Measurements from ENCODE around the gene BLOC1S5. TPM values are rescaled to one million over a fixed set of nuclear protein-coding genes. Genes with fewer than 3 reads are reported as not detected.
A peak's percentile ranks its signal among the peaks of the same experiment; 100 is the strongest.

BLOC1S5 gene
- total and polyA plus RNA-seq, 7 donors, result 5.6 to 17.7 (median 7.6) TPM

GRCh38 chr6:8027965-8028651 lies 36.1 kb downstream of the BLOC1S5 start:
- no peak overlapping the region for H3K4me3 ChIP-seq
- no peak for DNase-seq
- no peak for TF ChIP-seq CTCF (IDR thresholded peaks at IDR 0.05)
- intact Hi-C loops (cut with DNase I), result no loop called here
- peak overlapping the region; percentile 49 for H3K27ac ChIP-seq
- no peaks in the 10 kb centered on the region for H3K9me3 ChIP-seq
- 26 to 48% (median 44%) methylated on average over 2 of the region's 2 CpGs for WGBS, 3 donors
- no peak for ATAC-seq
- H3K4me1 ChIP-seq, result peaks cover 16% of the 10 kb centered on the region
- no peaks in the 10 kb centered on the region for H3K36me3 ChIP-seq (ENCODE audit: insufficient read depth in 1 of 2, low read depth in 1 of 2)
- H3K27me3 ChIP-seq (ENCODE audit: insufficient read depth in 3 of 3, low read length in 2 of 3), result no peaks in the 10 kb centered on the region

DNA sequence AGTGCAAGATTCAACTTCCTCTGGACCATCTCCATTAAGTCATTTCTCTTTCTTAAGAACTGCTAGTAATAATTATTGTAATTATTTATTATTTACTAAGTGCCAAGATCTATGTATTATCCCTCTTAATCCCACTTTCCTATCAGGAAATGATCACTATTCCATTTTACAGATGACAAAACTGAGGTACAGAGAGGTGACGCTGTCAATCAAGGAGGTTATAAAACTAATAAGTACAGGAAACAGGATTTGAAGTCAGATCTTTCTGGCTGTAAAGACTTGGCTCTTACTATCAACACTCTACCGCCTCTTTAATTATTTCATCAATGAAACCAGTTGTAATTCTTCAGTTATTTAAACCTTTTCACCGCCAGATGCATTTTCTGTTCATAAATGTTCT lies 37.4 kb downstream of the BLOC1S5 start:
- no peak overlapping the region for H3K27ac ChIP-seq
- no peak for TF ChIP-seq CTCF (IDR thresholded peaks at IDR 0.05)
- H3K4me3 ChIP-seq, result no peak overlapping the region
- intact Hi-C loops (cut with DNase I), result no loop called here
- ATAC-seq, result no peak
- 79 to 100% (median 97%) methylated on average over 3 of the region's 3 CpGs for WGBS, 3 donors
- H3K27me3 ChIP-seq (ENCODE audit: insufficient read depth in 3 of 3, low read length in 2 of 3), result no peaks in the 10 kb centered on the region
- no peak for DNase-seq
- H3K4me1 ChIP-seq, result peaks cover 16% of the 10 kb centered on the region
- no peaks in the 10 kb centered on the region for H3K9me3 ChIP-seq
- H3K36me3 ChIP-seq (ENCODE audit: insufficient read depth in 1 of 2, low read depth in 1 of 2), result no peaks in the 10 kb centered on the region

DNA sequence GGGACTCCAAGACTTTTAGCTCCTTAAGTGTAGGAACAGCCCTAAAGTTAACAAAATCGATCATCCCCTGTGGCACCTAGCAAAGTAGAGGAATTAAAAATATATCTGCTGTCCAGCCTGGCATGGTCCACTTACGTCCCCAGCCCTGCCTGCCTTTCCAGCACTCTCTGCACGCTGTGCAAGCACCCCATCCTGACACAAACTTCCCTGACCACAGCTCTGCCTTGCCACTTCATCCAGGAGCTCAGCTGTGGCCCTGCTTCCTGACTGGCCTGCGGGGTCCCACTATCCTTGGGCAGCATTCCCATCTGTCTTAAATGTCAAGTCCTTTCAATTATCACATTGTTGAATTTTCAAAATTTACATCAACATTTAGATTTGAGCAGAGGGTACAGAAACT lies 39.0 kb downstream of the BLOC1S5 start:
- 83 to 90% (median 86%) methylated on average over 4 of the region's 4 CpGs for WGBS, 3 donors
- Histone ChIP-seq H3K4me1 (peaks cover 16% of the 10 kb centered on the region), H3K9me3 (no peaks in the 10 kb centered on the region), H3K27me3 (ENCODE audit: insufficient read depth in 3 of 3, low read length in 2 of 3) (no peaks in the 10 kb centered on the region), H3K27ac (no peak overlapping the region), H3K4me3 (no peak overlapping the region), H3K36me3 (ENCODE audit: insufficient read depth in 1 of 2, low read depth in 1 of 2) (no peaks in the 10 kb centered on the region)
- no peak for ATAC-seq
- DNase-seq, result no peak
- intact Hi-C loops (cut with DNase I), result no loop called here
- TF ChIP-seq CTCF (IDR thresholded peaks at IDR 0.05), result no peak

DNA sequence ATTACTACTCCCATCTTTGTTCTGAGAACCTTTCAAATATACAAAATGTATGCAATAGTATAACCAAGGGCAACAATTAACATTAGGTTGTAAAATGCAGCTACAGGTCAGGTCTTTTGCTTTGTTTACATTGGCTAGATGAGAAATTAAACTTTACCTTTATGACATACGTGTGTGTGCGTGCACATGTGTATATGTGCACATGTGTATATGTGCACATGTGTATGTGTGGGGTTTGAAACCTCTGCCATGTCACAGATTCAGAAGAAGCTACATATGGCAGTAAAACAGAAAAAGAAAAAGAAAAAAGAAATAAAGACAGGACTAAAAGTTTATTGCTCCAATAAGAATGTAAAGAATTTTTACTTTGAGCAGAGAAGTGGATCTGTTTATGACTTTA lies 40.6 kb downstream of the BLOC1S5 start:
- WGBS, 3 donors, result 95 to 100% (median 95%) methylated on average over 2 of the region's 2 CpGs
- ATAC-seq (no peak), DNase-seq (no peak)
- H3K9me3 ChIP-seq, result no peaks in the 10 kb centered on the region
- no peaks in the 10 kb centered on the region for H3K36me3 ChIP-seq (ENCODE audit: insufficient read depth in 1 of 2, low read depth in 1 of 2)
- H3K27ac ChIP-seq, result no peak overlapping the region
- H3K4me3 ChIP-seq, result no peak overlapping the region
- no peak for TF ChIP-seq CTCF (IDR thresholded peaks at IDR 0.05)
- H3K4me1 ChIP-seq, result peaks cover 4% of the 10 kb centered on the region
- intact Hi-C loops (cut with DNase I), result no loop called here
- no peaks in the 10 kb centered on the region for H3K27me3 ChIP-seq (ENCODE audit: insufficient read depth in 3 of 3, low read length in 2 of 3)

DNA sequence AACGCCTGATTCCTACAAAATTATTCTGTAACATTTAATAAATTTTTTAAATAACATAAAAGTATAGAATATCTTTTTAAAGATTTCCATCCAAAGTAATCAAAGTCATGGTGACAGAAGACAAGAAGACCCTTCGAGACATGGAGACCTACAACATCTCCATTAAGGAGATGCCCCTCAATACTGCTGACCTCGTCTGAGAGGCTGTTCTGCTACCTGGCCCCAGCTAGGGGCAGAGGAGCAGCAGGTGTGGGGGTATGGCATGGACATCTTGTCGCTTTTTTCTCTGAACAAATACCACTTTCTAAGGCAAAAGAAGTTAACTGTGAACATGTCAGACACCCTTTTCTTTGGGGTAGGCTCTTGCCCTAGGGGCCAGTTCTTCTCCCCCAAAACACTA lies 44.1 kb downstream of the BLOC1S5 start:
- ATAC-seq, result no peak
- WGBS, 3 donors, result 90 to 92% (median 92%) methylated on average over 4 of the region's 4 CpGs
- no peak for TF ChIP-seq CTCF (IDR thresholded peaks at IDR 0.05)

More for the DNA sequence above, 44.1 kb downstream of the BLOC1S5 start:
- H3K27ac ChIP-seq, result no peak overlapping the region
- no peaks in the 10 kb centered on the region for H3K27me3 ChIP-seq (ENCODE audit: insufficient read depth in 3 of 3, low read length in 2 of 3)
- no peak for DNase-seq
- no peaks in the 10 kb centered on the region for H3K4me1 ChIP-seq
- intact Hi-C loops (cut with DNase I), result no loop called here
- H3K4me3 ChIP-seq, result no peak overlapping the region
- no peaks in the 10 kb centered on the region for H3K9me3 ChIP-seq
- H3K36me3 ChIP-seq (ENCODE audit: insufficient read depth in 1 of 2, low read depth in 1 of 2), result peaks cover 0 to 4% of the 10 kb centered on the region in 2 donors

All from psoas muscle (tissue), 8 donors.